ENCODE measurements around the gene TAF6L.

GRCh38 chr11:62727165-62727871 lies 43.9 kb upstream of the TAF6L start, which contains the start of gene HNRNPUL2:
- TF ChIP-seq, protein P1, sequence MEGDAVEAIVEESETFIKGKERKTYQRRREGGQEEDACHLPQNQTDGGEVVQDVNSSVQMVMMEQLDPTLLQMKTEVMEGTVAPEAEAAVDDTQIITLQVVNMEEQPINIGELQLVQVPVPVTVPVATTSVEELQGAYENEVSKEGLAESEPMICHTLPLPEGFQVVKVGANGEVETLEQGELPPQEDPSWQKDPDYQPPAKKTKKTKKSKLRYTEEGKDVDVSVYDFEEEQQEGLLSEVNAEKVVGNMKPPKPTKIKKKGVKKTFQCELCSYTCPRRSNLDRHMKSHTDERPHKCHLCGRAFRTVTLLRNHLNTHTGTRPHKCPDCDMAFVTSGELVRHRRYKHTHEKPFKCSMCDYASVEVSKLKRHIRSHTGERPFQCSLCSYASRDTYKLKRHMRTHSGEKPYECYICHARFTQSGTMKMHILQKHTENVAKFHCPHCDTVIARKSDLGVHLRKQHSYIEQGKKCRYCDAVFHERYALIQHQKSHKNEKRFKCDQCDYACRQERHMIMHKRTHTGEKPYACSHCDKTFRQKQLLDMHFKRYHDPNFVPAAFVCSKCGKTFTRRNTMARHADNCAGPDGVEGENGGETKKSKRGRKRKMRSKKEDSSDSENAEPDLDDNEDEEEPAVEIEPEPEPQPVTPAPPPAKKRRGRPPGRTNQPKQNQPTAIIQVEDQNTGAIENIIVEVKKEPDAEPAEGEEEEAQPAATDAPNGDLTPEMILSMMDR (IDR thresholded peaks at IDR 0.05): peak in 3 of 6 experiments; percentile 1 to 20 (median 8)
- peak; percentile 92 to 95 for TF ChIP-seq POLR2A (IDR thresholded peaks at IDR 0.05)
